ENCODE measurements around the gene XAGE2. TPM values are rescaled to one million over a fixed set of nuclear protein-coding genes. Genes with fewer than 3 reads are reported as not detected.

The XAGE2 gene
- polyA plus RNA-seq, 1 experiment: not detected

GRCh38 chrX:52424656-52425055 is 55.8 kb downstream of the XAGE2 start:
- ChIA-PET POLR2A (no interaction called here), CTCF (no interaction called here)
- Histone ChIP-seq H3K4me3 (ENCODE audit: low read depth, low read length) (no peak overlapping the region), H3K27ac (ENCODE audit: low read depth, low read length) (no peak overlapping the region), H3K9me3 (ENCODE audit: control insufficient read depth, insufficient read depth, low read length) (no peaks in the 10 kb centered on the region), H3K27me3 (ENCODE audit: control insufficient read depth, insufficient read depth, low read length) (no peaks in the 10 kb centered on the region)
- TF ChIP-seq, protein P1, sequence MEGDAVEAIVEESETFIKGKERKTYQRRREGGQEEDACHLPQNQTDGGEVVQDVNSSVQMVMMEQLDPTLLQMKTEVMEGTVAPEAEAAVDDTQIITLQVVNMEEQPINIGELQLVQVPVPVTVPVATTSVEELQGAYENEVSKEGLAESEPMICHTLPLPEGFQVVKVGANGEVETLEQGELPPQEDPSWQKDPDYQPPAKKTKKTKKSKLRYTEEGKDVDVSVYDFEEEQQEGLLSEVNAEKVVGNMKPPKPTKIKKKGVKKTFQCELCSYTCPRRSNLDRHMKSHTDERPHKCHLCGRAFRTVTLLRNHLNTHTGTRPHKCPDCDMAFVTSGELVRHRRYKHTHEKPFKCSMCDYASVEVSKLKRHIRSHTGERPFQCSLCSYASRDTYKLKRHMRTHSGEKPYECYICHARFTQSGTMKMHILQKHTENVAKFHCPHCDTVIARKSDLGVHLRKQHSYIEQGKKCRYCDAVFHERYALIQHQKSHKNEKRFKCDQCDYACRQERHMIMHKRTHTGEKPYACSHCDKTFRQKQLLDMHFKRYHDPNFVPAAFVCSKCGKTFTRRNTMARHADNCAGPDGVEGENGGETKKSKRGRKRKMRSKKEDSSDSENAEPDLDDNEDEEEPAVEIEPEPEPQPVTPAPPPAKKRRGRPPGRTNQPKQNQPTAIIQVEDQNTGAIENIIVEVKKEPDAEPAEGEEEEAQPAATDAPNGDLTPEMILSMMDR (IDR thresholded peaks at IDR 0.05; ENCODE audit: low read depth, low read length): no peak
- no peak for DNase-seq (ENCODE audit: low read depth, low spot score)

Small RNA genes within 50 kb of the gene (small RNA-seq; reads per million reads assigned to genes)
- not detected for gene MIR8088 (ENCODE audit: insufficient read length, low read depth)

Other genes starting within 250 kb of the XAGE2 start
- gene MAGED4, start 184.1 kb upstream of the XAGE2 start, polyA plus RNA-seq (2011; rRNA removed): 20.6 and 24.4 TPM in 2 replicates
- not detected in 2 replicates for gene XAGE1A, start 126.8 kb downstream of the XAGE2 start, polyA plus RNA-seq (2011; rRNA removed)
- gene XAGE1B, start 148.0 kb downstream of the XAGE2 start, polyA plus RNA-seq (2011; rRNA removed): not detected in 2 replicates

Data from AG04450 (cell line).